HG03097 (cell line): ENCODE results near the gene GALNT6.
"Not testable (repeated sequence)": the region's sequence is repeated elsewhere in the genome, so short reads cannot be mapped to it uniquely, and the experiment has no call there.

Experiments used
- ATAC-seq: cut with Tn5 transposase; IDR thresholded peaks from one replicate; pipeline ENCODE4 v1.9.1; 2021; ENCODE audit not compliant: unreplicated experiment, low FRiP score

GALNT6 gene

GRCh38 chr12:51326698-51327439 lies 64.3 kb downstream of the GALNT6 start:
- peak; percentile 36 for ATAC-seq

- no peak for ATAC-seq
Measured at GRCh38 chr12:51324953-51325352, 66.3 kb downstream of the GALNT6 start.

GRCh38 chr12:51323966-51324895 lies 67.0 kb downstream of the GALNT6 start, which contains the start of gene BIN2:
BIN2 (minus strand) TSS chr12:51324174; CDS start chr12:51324102, 72 bp downstream.
- peak; percentile 53 for ATAC-seq

- no peak for ATAC-seq
Measured at GRCh38 chr12:51323317-51323960, 67.8 kb downstream of the GALNT6 start.

GRCh38 chr12:51322452-51322851 lies 68.8 kb downstream of the GALNT6 start:
- ATAC-seq: no peak

- no peak for ATAC-seq
Measured at GRCh38 chr12:51321882-51322281, 69.3 kb downstream of the GALNT6 start.

- ATAC-seq: no peak
Measured at GRCh38 chr12:51320695-51321320, 70.4 kb downstream of the GALNT6 start.

GRCh38 chr12:51320311-51320694 lies 70.9 kb downstream of the GALNT6 start:
- ATAC-seq: no peak

GRCh38 chr12:51318846-51319599 lies 72.2 kb downstream of the GALNT6 start:
- no peak for ATAC-seq

GRCh38 chr12:51318057-51318806 lies 73.0 kb downstream of the GALNT6 start:
- ATAC-seq: not testable (repeated sequence)

GRCh38 chr12:51311389-51311788 lies 79.8 kb downstream of the GALNT6 start:
- ATAC-seq: no peak

- no peak for ATAC-seq
Measured at GRCh38 chr12:51307655-51308593, 83.3 kb downstream of the GALNT6 start.

- ATAC-seq: no peak
Measured at GRCh38 chr12:51306507-51306906, 84.7 kb downstream of the GALNT6 start.
